Upper lobe of right lung (tissue), 1 donor: Measurements from ENCODE around the gene AGBL3. TPM values are rescaled to one million over a fixed set of nuclear protein-coding genes. Genes with fewer than 3 reads are reported as not detected.
"Not testable (repeated sequence)": the region's sequence is repeated elsewhere in the genome, so short reads cannot be mapped to it uniquely, and the experiment has no call there.

Experiments used
- ATAC-seq: fragments of 200-7000 bp; cut with Tn5 transposase; one replicate; pipeline ENCODE4 v1.9.1; 2020; ENCODE audit warnings: mild to moderate bottlenecking, moderate library complexity
- DNase-seq: peaks from one replicate; pipeline ENCODE4 v3.0.0-alpha.2; 2020
- H3K27ac ChIP-seq: fragments of 200-600 bp; one replicate; pipeline ENCODE4 v1.8.0; 2022
- H3K27me3 ChIP-seq: fragments of 200-600 bp; one replicate; pipeline ENCODE4 v1.8.0; 2022; ENCODE audit warnings: mild to moderate bottlenecking
- H3K36me3 ChIP-seq: fragments of 200-600 bp; one replicate; pipeline ENCODE4 v1.8.0; 2022
- H3K4me1 ChIP-seq: fragments of 200-600 bp; one replicate; pipeline ENCODE4 v1.8.0; 2022
- H3K4me3 ChIP-seq: fragments of 200-600 bp; one replicate; pipeline ENCODE4 v1.8.0; 2022; ENCODE audit warnings: mild to moderate bottlenecking
- H3K9me3 ChIP-seq: fragments of 200-600 bp; one replicate; pipeline ENCODE4 v1.8.0; 2022
- CTCF ChIP-seq: fragments of 200-600 bp; IDR thresholded peaks from one replicate; pipeline ENCODE4 v1.8.0; 2022; ENCODE audit warnings: antibody characterized with exemption
- intact Hi-C: fragments of 100-400 bp; cut with DNase I; formaldehyde crosslinking; loops from one replicate; pipeline ENCODE4 v1.11.0; 2022
- total RNA-seq: library from RNA; stranded (reverse); fragmentation: NEBNext Ultra II Directional; extraction: Animal tissue kit (Norgen Biotek cat#: 25700); gene quantifications from one replicate; pipeline ENCODE4 v1.2.1, GENCODE V29; 2021
- donor health status: DM: no; HTN: yes; CAD: no; lungs with severe emphysema.

AGBL3 gene
- total RNA-seq, 1 donor from 2014 or later: 3.9 TPM

- intact Hi-C loops: no loop called here
- Histone ChIP-seq H3K27ac (no peak overlapping the region), H3K36me3 (no peaks in the 10 kb centered on the region), H3K27me3 (no peaks in the 10 kb centered on the region), H3K4me3 (no peak overlapping the region), H3K4me1 (no peaks in the 10 kb centered on the region), H3K9me3 (peaks cover under 1% of the 10 kb centered on the region)
- DNase-seq (no peak), ATAC-seq (no peak)
- TF ChIP-seq CTCF: no peak
Observed at GRCh38 chr7:135114622-135115021, 128.3 kb downstream of the AGBL3 start.

- intact Hi-C loops: no loop called here
- Histone ChIP-seq H3K27ac (no peak overlapping the region), H3K4me1 (no peaks in the 10 kb centered on the region), H3K9me3 (peaks cover 7% of the 10 kb centered on the region), H3K27me3 (no peaks in the 10 kb centered on the region), H3K4me3 (no peak overlapping the region), H3K36me3 (no peaks in the 10 kb centered on the region)
- no peak for TF ChIP-seq CTCF
- ATAC-seq (no peak), DNase-seq (no peak)
Observed at GRCh38 chr7:135117096-135117495, 130.8 kb downstream of the AGBL3 start.

GRCh38 chr7:135121868-135122267, 135.6 kb downstream of the AGBL3 start:
- no peak for ATAC-seq
- no peak for DNase-seq
- Histone ChIP-seq H3K27ac (no peak overlapping the region), H3K27me3 (no peaks in the 10 kb centered on the region), H3K4me3 (no peak overlapping the region), H3K9me3 (peaks cover 7% of the 10 kb centered on the region), H3K4me1 (no peaks in the 10 kb centered on the region), H3K36me3 (no peaks in the 10 kb centered on the region)
- TF ChIP-seq CTCF: no peak
- intact Hi-C loops: no loop called here

GRCh38 chr7:135124631-135125030, 138.3 kb downstream of the AGBL3 start:
- intact Hi-C loops, H3K36me3 ChIP-seq, H3K4me1 ChIP-seq, ATAC-seq, H3K4me3 ChIP-seq, H3K9me3 ChIP-seq, H3K27ac ChIP-seq, H3K27me3 ChIP-seq, DNase-seq: not testable (repeated sequence)

GRCh38 chr7:135128931-135129330, 142.6 kb downstream of the AGBL3 start:
- H3K27me3 ChIP-seq: no peaks in the 10 kb centered on the region
- H3K4me3 ChIP-seq: no peak overlapping the region
- no peak for DNase-seq
- H3K27ac ChIP-seq: no peak overlapping the region
- intact Hi-C loops: no loop called here
- no peaks in the 10 kb centered on the region for H3K4me1 ChIP-seq
- H3K36me3 ChIP-seq: no peaks in the 10 kb centered on the region
- H3K9me3 ChIP-seq: peaks cover 7% of the 10 kb centered on the region
- no peak for TF ChIP-seq CTCF
- no peak for ATAC-seq

GRCh38 chr7:135129579-135129978, 143.3 kb downstream of the AGBL3 start:
- ATAC-seq (no peak), DNase-seq (no peak)
- H3K4me3 ChIP-seq: no peak overlapping the region
- H3K27ac ChIP-seq: no peak overlapping the region
- no peaks in the 10 kb centered on the region for H3K36me3 ChIP-seq
- intact Hi-C loops: no loop called here
- TF ChIP-seq CTCF: no peak
- H3K9me3 ChIP-seq: peaks cover 7% of the 10 kb centered on the region
- H3K27me3 ChIP-seq: no peaks in the 10 kb centered on the region
- H3K4me1 ChIP-seq: no peaks in the 10 kb centered on the region
